ENCODE measurements around the gene CCBE1.

Gene CCBE1

DNA sequence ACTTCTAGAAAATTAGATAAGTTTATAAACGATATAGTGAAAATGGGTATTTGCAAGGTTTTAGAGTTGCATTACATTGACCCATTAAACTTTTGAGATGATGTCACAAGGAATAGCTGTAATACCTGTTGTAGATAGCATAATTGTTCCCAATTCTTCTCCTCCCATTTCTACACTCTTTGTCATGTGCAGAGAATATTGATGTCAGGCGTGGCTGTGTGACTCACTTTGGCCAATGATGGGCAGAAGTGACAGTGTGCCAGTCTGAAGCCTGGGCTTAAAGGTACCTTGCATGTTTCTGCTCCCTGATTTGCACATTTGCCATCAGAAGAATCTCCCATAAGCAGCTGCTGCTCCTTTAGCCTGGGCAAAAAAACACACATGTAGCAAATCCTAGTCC is 26.9 kb upstream of the CCBE1 start:
- TF ChIP-seq, protein P1, sequence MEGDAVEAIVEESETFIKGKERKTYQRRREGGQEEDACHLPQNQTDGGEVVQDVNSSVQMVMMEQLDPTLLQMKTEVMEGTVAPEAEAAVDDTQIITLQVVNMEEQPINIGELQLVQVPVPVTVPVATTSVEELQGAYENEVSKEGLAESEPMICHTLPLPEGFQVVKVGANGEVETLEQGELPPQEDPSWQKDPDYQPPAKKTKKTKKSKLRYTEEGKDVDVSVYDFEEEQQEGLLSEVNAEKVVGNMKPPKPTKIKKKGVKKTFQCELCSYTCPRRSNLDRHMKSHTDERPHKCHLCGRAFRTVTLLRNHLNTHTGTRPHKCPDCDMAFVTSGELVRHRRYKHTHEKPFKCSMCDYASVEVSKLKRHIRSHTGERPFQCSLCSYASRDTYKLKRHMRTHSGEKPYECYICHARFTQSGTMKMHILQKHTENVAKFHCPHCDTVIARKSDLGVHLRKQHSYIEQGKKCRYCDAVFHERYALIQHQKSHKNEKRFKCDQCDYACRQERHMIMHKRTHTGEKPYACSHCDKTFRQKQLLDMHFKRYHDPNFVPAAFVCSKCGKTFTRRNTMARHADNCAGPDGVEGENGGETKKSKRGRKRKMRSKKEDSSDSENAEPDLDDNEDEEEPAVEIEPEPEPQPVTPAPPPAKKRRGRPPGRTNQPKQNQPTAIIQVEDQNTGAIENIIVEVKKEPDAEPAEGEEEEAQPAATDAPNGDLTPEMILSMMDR (conservative IDR thresholded peaks at IDR 0.05): no peak
- TF ChIP-seq ZFX (IDR thresholded peaks at IDR 0.05): no peak
- no peak overlapping the region for H3K27ac ChIP-seq

DNA sequence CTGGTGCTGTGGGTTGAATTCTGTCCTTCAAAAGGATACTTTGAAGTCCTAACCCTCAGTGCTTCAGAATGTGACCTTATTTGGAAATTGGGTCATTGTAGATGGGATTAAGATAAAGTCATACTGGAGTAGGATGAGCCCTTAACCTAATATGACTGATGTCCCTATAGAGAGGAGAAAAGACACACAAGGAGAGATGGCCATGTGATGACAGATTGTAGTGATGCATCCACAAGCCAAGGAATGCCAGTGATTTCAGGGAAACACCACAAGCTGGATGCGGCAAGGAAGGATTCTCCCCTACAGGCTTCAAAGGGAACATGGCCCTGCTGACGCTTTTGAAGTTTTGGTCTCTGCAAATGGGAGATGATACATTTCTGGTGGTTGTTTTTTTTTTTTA is 24.7 kb upstream of the CCBE1 start:
- TF ChIP-seq, protein P1 (conservative IDR thresholded peaks at IDR 0.05): no peak
- TF ChIP-seq ZFX (IDR thresholded peaks at IDR 0.05): no peak
- H3K27ac ChIP-seq: no peak overlapping the region

DNA sequence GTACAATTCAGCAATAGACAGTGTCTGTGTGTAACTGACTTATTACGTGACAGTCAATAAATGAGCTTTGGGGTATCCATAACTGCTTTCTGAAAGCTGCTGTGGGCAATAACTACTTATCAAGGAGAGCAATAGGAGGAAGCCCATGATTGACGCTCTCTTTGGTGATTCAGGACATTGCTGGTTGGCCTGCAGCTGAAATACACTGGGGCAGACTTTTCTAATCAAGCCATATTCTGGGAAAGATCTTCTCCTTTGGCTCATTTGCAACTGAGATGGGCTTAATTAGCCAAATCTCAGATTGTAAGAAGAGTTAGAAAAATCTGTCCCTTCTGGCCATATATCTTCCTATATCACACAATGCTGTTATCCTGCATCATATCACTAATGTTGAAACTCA is 24.0 kb upstream of the CCBE1 start:
- TF ChIP-seq, protein P1 (conservative IDR thresholded peaks at IDR 0.05): no peak
- H3K27ac ChIP-seq: no peak overlapping the region

DNA sequence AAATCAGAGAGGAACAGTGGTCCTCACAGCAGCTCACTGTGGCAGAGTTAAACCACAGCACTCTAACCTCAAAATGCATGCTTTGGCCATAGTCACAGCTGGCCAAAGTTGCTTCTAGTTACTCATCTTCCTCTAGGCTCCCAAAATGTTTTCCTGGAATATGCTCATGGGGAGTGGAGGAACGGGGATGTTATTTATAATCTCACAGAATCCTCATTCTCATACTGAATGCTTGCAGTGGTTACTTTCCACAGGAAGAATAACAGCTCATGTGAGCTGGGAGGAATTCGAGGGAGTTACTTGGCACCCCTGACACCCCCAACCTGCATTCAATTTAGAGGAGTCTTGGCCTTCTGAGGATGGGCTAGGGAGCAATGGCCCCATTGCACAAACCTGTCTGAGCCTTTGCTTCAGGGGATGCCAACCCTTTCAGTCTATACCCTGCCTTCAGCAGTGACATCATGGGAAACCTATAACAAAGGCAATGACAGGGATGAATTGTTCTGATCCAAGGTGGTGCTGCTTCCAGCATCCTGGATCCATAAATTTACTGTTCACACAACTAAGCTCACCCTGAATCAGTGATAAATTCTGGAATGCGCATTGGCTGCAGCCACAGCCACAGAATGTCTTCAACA is 22.4 kb upstream of the CCBE1 start:
- H3K27ac ChIP-seq: no peak overlapping the region
- TF ChIP-seq, protein P1 (conservative IDR thresholded peaks at IDR 0.05): no peak
- TF ChIP-seq ZFX (IDR thresholded peaks at IDR 0.05): no peak

DNA sequence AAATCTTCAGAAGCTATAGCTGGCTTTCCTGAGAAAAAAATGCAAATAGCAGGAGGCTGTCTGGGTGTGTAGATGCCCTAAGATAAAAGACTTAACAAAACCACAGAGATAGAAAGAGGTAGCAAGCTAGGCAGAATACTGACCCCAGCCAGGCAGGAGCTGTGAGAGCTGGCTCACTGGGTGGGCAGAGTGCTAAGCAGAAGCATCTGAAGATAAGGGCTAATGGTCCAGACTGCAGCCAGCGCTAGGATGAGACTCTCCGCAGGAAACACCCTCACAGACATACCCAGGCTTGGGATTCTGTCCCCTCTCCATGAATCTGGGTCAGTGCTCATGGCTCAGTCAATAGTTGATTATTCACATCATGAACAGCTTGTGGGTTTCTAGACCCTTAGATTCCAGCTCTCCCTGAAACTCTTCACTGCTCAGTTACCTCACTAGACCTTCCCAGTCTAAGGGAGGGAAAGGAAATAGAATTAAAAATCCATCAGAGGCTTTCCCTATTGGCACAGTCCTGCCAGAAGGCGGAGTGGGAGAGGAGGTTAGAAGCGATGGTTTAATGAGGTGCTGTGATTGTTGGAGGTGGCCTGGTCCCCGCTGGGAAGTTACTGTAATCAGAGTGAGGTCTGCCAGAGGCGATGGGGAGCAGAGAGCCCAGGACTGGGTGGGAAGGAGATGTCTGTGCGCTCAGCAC is 21.4 kb upstream of the CCBE1 start:
- no peak overlapping the region for H3K27ac ChIP-seq

DNA sequence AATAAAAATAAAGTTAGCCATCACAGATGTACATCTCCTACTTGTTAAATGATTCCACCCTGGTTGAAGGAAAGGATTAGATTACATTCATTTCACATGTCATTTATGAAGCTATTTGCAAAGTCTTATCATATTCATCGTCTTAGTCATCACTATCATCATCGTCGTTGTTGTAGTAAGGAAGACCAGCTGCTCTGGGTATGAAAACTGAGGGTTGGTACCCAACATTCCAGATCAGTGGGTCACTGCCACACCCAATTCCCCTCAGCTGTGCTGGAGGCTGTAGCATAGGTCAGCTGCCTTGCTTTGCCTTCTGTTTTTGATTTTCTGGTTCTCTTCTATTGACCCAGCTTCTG is 20.9 kb upstream of the CCBE1 start:
- no peak overlapping the region for H3K27ac ChIP-seq

More for the DNA sequence above, 21.4 kb upstream of the CCBE1 start:
- TF ChIP-seq, protein P1 (conservative IDR thresholded peaks at IDR 0.05): no peak
- no peak for TF ChIP-seq ZFX (IDR thresholded peaks at IDR 0.05)

DNA sequence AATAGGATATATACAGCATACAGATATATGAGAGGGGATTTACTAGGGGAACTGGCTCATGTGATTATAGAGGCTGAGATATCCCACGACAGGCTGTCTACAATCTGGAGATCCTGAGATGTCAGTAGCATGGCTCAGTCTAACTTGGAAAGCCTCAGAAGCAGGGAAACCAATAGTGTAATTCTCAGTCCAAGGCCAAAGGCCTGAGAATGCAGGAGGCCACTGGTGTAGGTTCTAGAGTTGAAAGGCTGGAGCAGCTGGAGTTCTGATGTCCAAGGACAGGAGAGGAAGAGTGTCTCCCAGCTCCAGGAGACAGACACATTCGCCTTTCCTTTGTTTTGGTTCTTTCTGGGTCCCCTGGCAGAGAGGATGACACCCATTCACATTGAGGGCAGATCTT is 20.1 kb upstream of the CCBE1 start:
- TF ChIP-seq ZFX (IDR thresholded peaks at IDR 0.05): no peak
- TF ChIP-seq, protein P1 (conservative IDR thresholded peaks at IDR 0.05): no peak
- no peak overlapping the region for H3K27ac ChIP-seq

More for the DNA sequence above, 20.9 kb upstream of the CCBE1 start:
- no peak for TF ChIP-seq ZFX (IDR thresholded peaks at IDR 0.05)
- TF ChIP-seq, protein P1 (conservative IDR thresholded peaks at IDR 0.05): no peak

Data from C4-2B (cell line).